ENCODE measurements around the gene ARFGAP3. TPM values are rescaled to one million over a fixed set of nuclear protein-coding genes. Genes with fewer than 3 reads are reported as not detected.

ARFGAP3 gene
- total RNA-seq, 2 experiments from 2014 or later = 27.1 to 27.2 TPM

GRCh38 chr22:42805998-42806830, 50.9 kb downstream of the ARFGAP3 start:
- Mint-ChIP-seq H3K27ac (no peak overlapping the region), H3K4me1 (ENCODE audit: low read depth) (no peaks in the 10 kb centered on the region), H3K9me3 (no peaks in the 10 kb centered on the region), H3K36me3 (ENCODE audit: low read depth) (peaks cover 22% of the 10 kb centered on the region), H3K27me3 (no peaks in the 10 kb centered on the region), H3K4me3 (no peak overlapping the region)
- CTCF ChIA-PET = interaction anchor here (0.8 kb wide), 1 partner anchor 12 kb away, joined by 3 read pairs; no protein-coding TSS in a partner anchor
- intact Hi-C loops (cut with micrococcal nuclease) = no loop called here
- DNase-seq (no peak), ATAC-seq (no peak)
- no peak for TF ChIP-seq CTCF (IDR thresholded peaks at IDR 0.05)
- POLR2A ChIA-PET = no interaction called here

GRCh38 chr22:42805016-42805997, 51.8 kb downstream of the ARFGAP3 start:
- Mint-ChIP-seq H3K4me3 (no peak overlapping the region), H3K27me3 (no peaks in the 10 kb centered on the region), H3K36me3 (ENCODE audit: low read depth) (peaks cover 19% of the 10 kb centered on the region), H3K9me3 (no peaks in the 10 kb centered on the region), H3K27ac (no peak overlapping the region), H3K4me1 (ENCODE audit: low read depth) (no peaks in the 10 kb centered on the region)
- POLR2A ChIA-PET = no interaction called here
- intact Hi-C loops (cut with micrococcal nuclease) = no loop called here
- no peak for TF ChIP-seq CTCF (IDR thresholded peaks at IDR 0.05)
- CTCF ChIA-PET = interaction anchor here (1.0 to 1.1 kb wide), 2 partner anchors 25 to 28 kb away, joined by 3 to 4 read pairs; no protein-coding TSS in a partner anchor
- no peak for ATAC-seq
- DNase-seq = no peak

GRCh38 chr22:42803389-42803788, 53.7 kb downstream of the ARFGAP3 start:
- intact Hi-C loops (cut with micrococcal nuclease) = no loop called here
- no peak overlapping the region for H3K4me3 Mint-ChIP-seq
- H3K27me3 Mint-ChIP-seq = no peaks in the 10 kb centered on the region
- DNase-seq (no peak), ATAC-seq (no peak)
- no peak for TF ChIP-seq CTCF (IDR thresholded peaks at IDR 0.05)
- H3K4me1 Mint-ChIP-seq (ENCODE audit: low read depth) = no peaks in the 10 kb centered on the region
- H3K9me3 Mint-ChIP-seq = no peaks in the 10 kb centered on the region
- no peak overlapping the region for H3K27ac Mint-ChIP-seq
- H3K36me3 Mint-ChIP-seq (ENCODE audit: low read depth) = peaks cover 16% of the 10 kb centered on the region
- CTCF ChIA-PET = no interaction called here
- POLR2A ChIA-PET = no interaction called here

- POLR2A ChIA-PET = no interaction called here
- Mint-ChIP-seq H3K4me3 (no peak overlapping the region), H3K9me3 (no peaks in the 10 kb centered on the region), H3K27ac (no peak overlapping the region), H3K4me1 (ENCODE audit: low read depth) (no peaks in the 10 kb centered on the region), H3K36me3 (ENCODE audit: low read depth) (peaks cover 10% of the 10 kb centered on the region), H3K27me3 (no peaks in the 10 kb centered on the region)
- intact Hi-C loops (cut with micrococcal nuclease) = no loop called here
- ATAC-seq (no peak), DNase-seq (no peak)
- CTCF ChIA-PET = interaction anchor here (1.3 to 1.8 kb wide), 2 partner anchors 21 to 66 kb away, joined by 4 read pairs; no protein-coding TSS in a partner anchor
- TF ChIP-seq CTCF (IDR thresholded peaks at IDR 0.05) = no peak
These were observed 55.6 kb downstream of the ARFGAP3 start for GRCh38 chr22:42801252-42802080.
